Parathyroid adenoma (tissue), 2 donors: Measurements from ENCODE around the gene SV2B.

Experiments
- H2AFZ ChIP-seq: fragments of 300-600 bp; sonication (generic); one replicate; pipeline ENCODE4 v1.7.0; 2017; ENCODE audit warnings: antibody characterized with exemption, mild to moderate bottlenecking
- H3K27ac ChIP-seq: fragments of 300-600 bp; sonication (generic); one replicate; pipeline ENCODE4 v1.7.0; 2017
- H3K27me3 ChIP-seq: fragments of 300-600 bp; sonication (generic); one replicate; pipeline ENCODE4 v1.7.0; 2017; ENCODE audit warnings: low read length; ENCODE audit not compliant: control insufficient read depth, insufficient read depth
- H3K36me3 ChIP-seq: fragments of 300-600 bp; sonication (generic); one replicate; pipeline ENCODE4 v1.7.0; 2017; ENCODE audit warnings: low read length; ENCODE audit not compliant: control insufficient read depth, insufficient read depth
- H3K4me1 ChIP-seq: fragments of 300-600 bp; sonication (generic); one replicate; pipeline ENCODE4 v1.7.0; 2017; ENCODE audit warnings: control low read depth
- H3K4me2 ChIP-seq: fragments of 300-600 bp; sonication (generic); one replicate; pipeline ENCODE4 v1.7.0; 2017; ENCODE audit warnings: low read length
- H3K4me3 ChIP-seq: fragments of 300-600 bp; sonication (generic); one replicate; pipeline ENCODE4 v1.7.0; 2017; ENCODE audit warnings: low read depth, low read length
- H3K79me2 ChIP-seq: fragments of 300-600 bp; sonication (generic); one replicate; pipeline ENCODE4 v1.7.0; 2017; ENCODE audit warnings: control low read depth
- H3K9ac ChIP-seq: fragments of 300-600 bp; sonication (generic); one replicate; pipeline ENCODE4 v1.7.0; 2017; ENCODE audit warnings: mild to moderate bottlenecking
- H3K9me3 ChIP-seq: fragments of 300-600 bp; sonication (generic); one replicate; pipeline ENCODE4 v1.7.0; 2017; ENCODE audit warnings: low read length; ENCODE audit not compliant: control insufficient read depth
- TF ChIP-seq, protein P1 (sequence below): fragments of 300-600 bp; sonication (generic); IDR thresholded peaks from one replicate; pipeline ENCODE4 v1.7.0; 2017; ENCODE audit warnings: antibody characterized with exemption, mild to moderate bottlenecking
- donor health status: primary hyperparathyroidism.

The SV2B gene

DNA sequence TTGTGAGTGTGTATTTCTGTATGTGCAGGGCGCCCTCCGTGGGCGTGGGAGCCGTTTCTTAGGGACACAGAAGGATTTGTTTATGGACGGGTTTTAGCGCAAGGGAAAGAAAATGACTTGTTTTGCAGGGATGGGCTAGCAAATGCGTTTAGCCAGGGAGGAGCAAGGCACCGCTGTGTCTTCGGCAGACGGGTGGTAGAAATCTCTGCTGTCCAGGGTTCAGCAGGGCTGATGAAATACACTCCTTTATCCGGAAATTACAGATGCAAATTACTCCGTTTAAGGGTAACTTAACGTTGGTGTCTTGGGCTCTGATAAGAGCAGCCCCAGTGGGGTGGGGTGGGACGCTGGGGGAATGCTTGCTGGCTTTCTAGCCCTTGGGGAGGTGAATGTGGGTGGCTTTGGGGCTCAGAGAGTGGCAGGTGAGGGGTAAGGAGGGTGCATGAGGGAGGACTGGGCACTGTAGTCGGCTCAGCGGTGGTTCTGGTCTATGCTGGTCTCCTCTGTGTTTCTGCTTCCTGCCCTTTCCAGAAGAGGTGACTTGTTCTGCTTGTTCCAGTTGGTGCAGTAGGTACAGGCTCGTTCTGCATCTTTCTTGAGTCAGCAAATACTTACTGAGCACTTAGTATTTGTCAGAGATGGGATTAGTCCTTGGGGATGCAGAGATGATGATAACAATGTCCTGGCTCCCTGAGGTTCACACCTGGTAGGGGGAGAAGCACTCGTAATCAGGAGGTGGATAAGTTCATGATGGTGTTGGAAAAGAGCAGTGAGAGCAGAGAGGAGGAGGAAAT lies 954 bp downstream of the SV2B start:
- Histone ChIP-seq H3K27ac (no peak overlapping the region), H3K36me3 (no peaks in the 10 kb centered on the region), H3K4me1 (no peaks in the 10 kb centered on the region), H3K9me3 (no peaks in the 10 kb centered on the region), H3K79me2 (no peaks in the 10 kb centered on the region), H3K4me3 (peak overlapping the region; percentile 54), H2AFZ (peak overlapping the region; percentile 62), H3K4me2 (peak overlapping the region; percentile 71), H3K9ac (no peak overlapping the region), H3K27me3 (no peaks in the 10 kb centered on the region)
- TF ChIP-seq, protein P1, sequence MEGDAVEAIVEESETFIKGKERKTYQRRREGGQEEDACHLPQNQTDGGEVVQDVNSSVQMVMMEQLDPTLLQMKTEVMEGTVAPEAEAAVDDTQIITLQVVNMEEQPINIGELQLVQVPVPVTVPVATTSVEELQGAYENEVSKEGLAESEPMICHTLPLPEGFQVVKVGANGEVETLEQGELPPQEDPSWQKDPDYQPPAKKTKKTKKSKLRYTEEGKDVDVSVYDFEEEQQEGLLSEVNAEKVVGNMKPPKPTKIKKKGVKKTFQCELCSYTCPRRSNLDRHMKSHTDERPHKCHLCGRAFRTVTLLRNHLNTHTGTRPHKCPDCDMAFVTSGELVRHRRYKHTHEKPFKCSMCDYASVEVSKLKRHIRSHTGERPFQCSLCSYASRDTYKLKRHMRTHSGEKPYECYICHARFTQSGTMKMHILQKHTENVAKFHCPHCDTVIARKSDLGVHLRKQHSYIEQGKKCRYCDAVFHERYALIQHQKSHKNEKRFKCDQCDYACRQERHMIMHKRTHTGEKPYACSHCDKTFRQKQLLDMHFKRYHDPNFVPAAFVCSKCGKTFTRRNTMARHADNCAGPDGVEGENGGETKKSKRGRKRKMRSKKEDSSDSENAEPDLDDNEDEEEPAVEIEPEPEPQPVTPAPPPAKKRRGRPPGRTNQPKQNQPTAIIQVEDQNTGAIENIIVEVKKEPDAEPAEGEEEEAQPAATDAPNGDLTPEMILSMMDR = no peak

DNA sequence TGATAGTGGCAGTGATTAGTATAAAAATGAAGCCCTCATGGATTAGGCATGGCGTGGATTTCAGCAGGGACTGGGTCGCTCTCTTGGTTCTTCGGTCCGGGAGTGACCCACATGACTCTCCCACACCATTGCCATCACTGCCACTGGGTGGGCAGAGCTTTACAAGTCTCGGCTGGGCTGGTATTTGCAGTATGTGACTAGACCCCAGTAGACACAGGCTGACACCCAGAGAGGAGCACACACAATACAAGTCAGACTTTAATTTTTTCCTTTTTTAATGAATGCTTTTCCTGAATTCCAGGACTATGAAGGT lies 1.5 kb downstream of the SV2B start:
- Histone ChIP-seq H3K9ac (no peak overlapping the region), H3K27ac (no peak overlapping the region), H3K36me3 (no peaks in the 10 kb centered on the region), H3K27me3 (no peaks in the 10 kb centered on the region), H2AFZ (no peak overlapping the region), H3K4me3 (no peak overlapping the region), H3K79me2 (no peaks in the 10 kb centered on the region), H3K4me2 (no peak overlapping the region), H3K4me1 (no peaks in the 10 kb centered on the region), H3K9me3 (no peaks in the 10 kb centered on the region)
- TF ChIP-seq, protein P1 = no peak

DNA sequence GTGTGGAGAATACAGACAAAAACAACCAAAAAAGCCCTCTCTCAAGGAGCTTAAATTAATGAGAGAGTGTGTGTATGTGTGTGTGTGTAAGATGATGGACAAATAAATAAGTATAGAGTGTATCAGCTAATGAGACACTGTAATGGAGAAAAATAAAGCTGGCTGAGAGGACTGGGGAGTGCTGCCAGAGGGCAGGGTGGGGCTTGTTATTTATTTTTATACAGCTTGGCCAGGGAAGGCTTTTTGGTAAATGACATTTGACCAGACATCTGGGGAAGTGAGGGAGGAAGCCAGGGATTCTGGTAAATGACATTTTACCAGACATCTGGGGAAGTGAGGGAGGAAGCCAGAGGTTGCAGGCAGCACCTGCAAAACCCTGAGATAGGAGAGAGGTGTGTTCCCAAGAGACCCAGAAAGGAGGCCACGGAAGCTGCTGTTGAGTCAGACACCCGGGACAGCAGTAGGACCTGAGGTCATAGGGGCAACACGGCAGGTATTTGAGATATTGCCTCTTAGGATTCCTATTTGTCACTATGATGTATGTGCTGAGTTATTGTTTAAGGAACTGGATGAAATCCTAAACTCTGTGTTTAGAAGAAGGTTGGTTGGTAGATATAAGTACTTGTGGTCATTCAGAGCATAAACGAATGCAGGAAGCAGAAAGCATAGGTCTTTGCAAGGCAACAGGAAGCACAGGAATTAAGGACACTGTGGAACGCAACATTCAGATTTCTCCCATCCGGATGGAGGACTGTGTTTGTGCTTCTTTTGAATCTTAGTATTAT lies 2.7 kb downstream of the SV2B start:
- Histone ChIP-seq H3K4me3 (no peak overlapping the region), H3K4me1 (no peaks in the 10 kb centered on the region), H3K9ac (no peak overlapping the region), H3K27me3 (no peaks in the 10 kb centered on the region), H3K9me3 (no peaks in the 10 kb centered on the region), H2AFZ (no peak overlapping the region), H3K4me2 (no peak overlapping the region), H3K27ac (no peak overlapping the region), H3K79me2 (no peaks in the 10 kb centered on the region), H3K36me3 (no peaks in the 10 kb centered on the region)
- TF ChIP-seq, protein P1 = no peak

DNA sequence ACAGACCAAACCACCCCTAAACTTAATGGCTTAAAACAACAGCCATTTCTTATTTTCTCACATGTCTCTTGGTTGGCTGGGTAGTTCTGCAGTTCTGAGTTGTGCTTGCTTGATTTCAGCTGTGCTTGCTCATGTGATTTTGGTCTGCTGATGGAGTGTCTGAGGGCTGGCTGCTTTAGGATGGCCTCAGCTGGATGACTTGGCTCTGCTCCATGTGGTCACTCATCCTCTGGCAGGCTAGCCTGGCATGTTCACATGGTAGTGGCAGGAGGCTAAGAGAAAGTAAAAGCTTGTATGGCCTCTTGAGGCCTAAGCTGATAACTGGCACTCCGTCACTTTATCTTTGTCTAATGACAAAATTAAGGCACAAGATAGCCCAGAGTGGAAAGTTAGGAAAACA lies 4.1 kb downstream of the SV2B start:
- TF ChIP-seq, protein P1 = no peak
- Histone ChIP-seq H3K4me2 (no peak overlapping the region), H3K27ac (no peak overlapping the region), H3K36me3 (no peaks in the 10 kb centered on the region), H2AFZ (no peak overlapping the region), H3K9ac (no peak overlapping the region), H3K9me3 (no peaks in the 10 kb centered on the region), H3K27me3 (no peaks in the 10 kb centered on the region), H3K79me2 (no peaks in the 10 kb centered on the region), H3K4me1 (no peaks in the 10 kb centered on the region), H3K4me3 (no peak overlapping the region)
